Measurements from ENCODE around the gene DNAAF5.

Gene DNAAF5

GRCh38 chr7:707296-708000 is 19.1 kb upstream of the DNAAF5 start:
- FAIRE-seq: no peak

- FAIRE-seq: no peak
Observed at GRCh38 chr7:710161-710560, 16.3 kb upstream of the DNAAF5 start.

GRCh38 chr7:711093-711921 is 15.2 kb upstream of the DNAAF5 start:
- FAIRE-seq: no peak

GRCh38 chr7:711922-712380 is 14.5 kb upstream of the DNAAF5 start:
- FAIRE-seq: no peak

GRCh38 chr7:712381-713138 is 13.9 kb upstream of the DNAAF5 start:
- FAIRE-seq: no peak

GRCh38 chr7:713139-713457 is 13.4 kb upstream of the DNAAF5 start:
- FAIRE-seq: no peak

- no peak for FAIRE-seq
Observed at GRCh38 chr7:713488-714230, 12.8 kb upstream of the DNAAF5 start.

- FAIRE-seq: no peak
Observed at GRCh38 chr7:714251-714671, 12.2 kb upstream of the DNAAF5 start.

- FAIRE-seq: no peak
Observed at GRCh38 chr7:716222-716621, 10.3 kb upstream of the DNAAF5 start.

GRCh38 chr7:716636-717035 is 9.9 kb upstream of the DNAAF5 start:
- no peak for FAIRE-seq

- no peak for FAIRE-seq
Observed at GRCh38 chr7:721619-722248, 4.8 kb upstream of the DNAAF5 start.

- no peak for FAIRE-seq
Observed at GRCh38 chr7:723541-723940, 3.0 kb upstream of the DNAAF5 start.

GRCh38 chr7:724298-724697 is 2.2 kb upstream of the DNAAF5 start:
- no peak for FAIRE-seq

GRCh38 chr7:725223-726005 is 1.1 kb upstream of the DNAAF5 start:
- no peak for FAIRE-seq

- no peak for FAIRE-seq
Observed at GRCh38 chr7:726854-727103, 280 bp downstream of the DNAAF5 start.

- FAIRE-seq: no peak
Observed at GRCh38 chr7:727104-727805, 756 bp downstream of the DNAAF5 start, which contains the start of gene PRKAR1B. TSS of gene PRKAR1B (minus strand) at chr7:727281. CDS start at chr7:711505, 15,776 bp downstream.

- no peak for FAIRE-seq
Observed at GRCh38 chr7:727806-728460, 1.4 kb downstream of the DNAAF5 start.

- FAIRE-seq: no peak
Observed at GRCh38 chr7:728602-729001, 2.1 kb downstream of the DNAAF5 start.

- FAIRE-seq: no peak
Observed at GRCh38 chr7:729140-730000, 2.9 kb downstream of the DNAAF5 start.
